ENCODE data around the gene ZNF81. TPM values are rescaled to one million over a fixed set of nuclear protein-coding genes. Genes with fewer than 3 reads are reported as not detected.

Gene ZNF81
- polyA plus RNA-seq, 2 of the 4 experiments (the other 2 are of a cell fraction): 3.8 to 8.3 TPM

GRCh38 chrX:47817897-47818296, 18.8 kb upstream of the ZNF81 start:
- peaks cover 5% of the 10 kb centered on the region; the same call in 1 of the 3 replicates for H3K9me3 ChIP-seq
- no peak for DNase-seq (ENCODE audit: low read depth in 1 of 2, low spot score in 1 of 2)
- CTCF ChIA-PET: no interaction called here
- no peak for FAIRE-seq
- H3K4me3 ChIP-seq: no peak overlapping the region
- no peak overlapping the region for H3K4me2 ChIP-seq
- TF ChIP-seq ZSCAN20 (CRISPR knock-in tag; IDR thresholded peaks at IDR 0.05) (no peak), HES2 (IDR thresholded peaks at IDR 0.05) (no peak), JUNB (IDR thresholded peaks at IDR 0.05) (no peak), NFE2L2 (conservative IDR thresholded peaks at IDR 0.05; ENCODE audit: low read length) (no peak), NPAS2 (CRISPR knock-in tag; IDR thresholded peaks at IDR 0.05; ENCODE audit: borderline replicate concordance) (no peak), EHF (CRISPR knock-in tag; IDR thresholded peaks at IDR 0.05) (no peak), EHMT2 (IDR thresholded peaks at IDR 0.05; ENCODE audit: low read depth) (no peak), TFCP2L1 (CRISPR knock-in tag; IDR thresholded peaks at IDR 0.05) (no peak), ESRRA (IDR thresholded peaks at IDR 0.05; ENCODE audit: borderline replicate concordance, low read length) (no peak), ELK1 (IDR thresholded peaks at IDR 0.05; ENCODE audit: low read depth, low read length) (no peak)
- WGBS (ENCODE audit: missing lambda C conversion rate): 45% methylated on average over 1 of the region's 1 CpG
- no peak for ATAC-seq
- H3K4me1 ChIP-seq: no peaks in the 10 kb centered on the region; the same call in 2 of the 3 replicates
- POLR2A ChIA-PET: no interaction called here
- no peak overlapping the region for H3K27ac ChIP-seq

- 5% methylated on average over 1 of the region's 1 CpG for WGBS (ENCODE audit: missing lambda C conversion rate)
- Histone ChIP-seq H3K9me3 (no peaks in the 10 kb centered on the region), H3K4me1 (no peaks in the 10 kb centered on the region), H3K4me3 (no peak overlapping the region), H3K4me2 (no peak overlapping the region), H3K27ac (no peak overlapping the region)
- POLR2A ChIA-PET: no interaction called here
- ATAC-seq: no peak
- DNase-seq (ENCODE audit: low read depth in 1 of 2, low spot score in 1 of 2): no peak
- TF ChIP-seq HDAC2 (IDR thresholded peaks at IDR 0.05): no peak
- no peak for TF ChIP-seq KDM5A (IDR thresholded peaks at IDR 0.05)
- TF ChIP-seq HOXB5 (CRISPR knock-in tag; IDR thresholded peaks at IDR 0.05): no peak
- TF ChIP-seq ATOH8 (CRISPR knock-in tag; IDR thresholded peaks at IDR 0.05; ENCODE audit: low read depth): no peak
- TF ChIP-seq FOXS1 (CRISPR knock-in tag; IDR thresholded peaks at IDR 0.05): no peak
- no peak for TF ChIP-seq ZC3H11A (IDR thresholded peaks at IDR 0.05)
- TF ChIP-seq PHF8 (IDR thresholded peaks at IDR 0.05; ENCODE audit: borderline replicate concordance, low read depth): no peak
- no peak for TF ChIP-seq FOSB (CRISPR knock-in tag; IDR thresholded peaks at IDR 0.05)
- no peak for TF ChIP-seq USF2 (IDR thresholded peaks at IDR 0.05)
- TF ChIP-seq CBX2 (IDR thresholded peaks at IDR 0.05; ENCODE audit: borderline replicate concordance, low read depth): no peak
- TF ChIP-seq HOXA7 (CRISPR knock-in tag; IDR thresholded peaks at IDR 0.05): no peak
- no peak for TF ChIP-seq EHF (CRISPR knock-in tag; IDR thresholded peaks at IDR 0.05)
- no peak for TF ChIP-seq NR3C1 (IDR thresholded peaks at IDR 0.05)
- no peak for TF ChIP-seq MAX (IDR thresholded peaks at IDR 0.05)
- no peak for TF ChIP-seq FOSL2 (IDR thresholded peaks at IDR 0.05)
- TF ChIP-seq FOSL2 (CRISPR knock-in tag; IDR thresholded peaks at IDR 0.05): no peak
- TF ChIP-seq NFE2L2 (conservative IDR thresholded peaks at IDR 0.05; ENCODE audit: low read length): no peak
- no peak for TF ChIP-seq CEBPB (IDR thresholded peaks at IDR 0.05)
- CTCF ChIA-PET: no interaction called here
- FAIRE-seq: no peak
Observed at GRCh38 chrX:47828984-47829383, 7.7 kb upstream of the ZNF81 start.

Data from A549 (cell line).